ENCODE data around the gene IGSF5. TPM values are rescaled to one million over a fixed set of nuclear protein-coding genes. Genes with fewer than 3 reads are reported as not detected.

Gene IGSF5
- total RNA-seq, 1 donor from 2014 or later = 4.1 TPM

- ATAC-seq = no peak
- intact Hi-C loops (cut with micrococcal nuclease) = no loop called here
- no peak for DNase-seq
Measured at GRCh38 chr21:39803393-39803792, 58.4 kb downstream of the IGSF5 start.

DNA sequence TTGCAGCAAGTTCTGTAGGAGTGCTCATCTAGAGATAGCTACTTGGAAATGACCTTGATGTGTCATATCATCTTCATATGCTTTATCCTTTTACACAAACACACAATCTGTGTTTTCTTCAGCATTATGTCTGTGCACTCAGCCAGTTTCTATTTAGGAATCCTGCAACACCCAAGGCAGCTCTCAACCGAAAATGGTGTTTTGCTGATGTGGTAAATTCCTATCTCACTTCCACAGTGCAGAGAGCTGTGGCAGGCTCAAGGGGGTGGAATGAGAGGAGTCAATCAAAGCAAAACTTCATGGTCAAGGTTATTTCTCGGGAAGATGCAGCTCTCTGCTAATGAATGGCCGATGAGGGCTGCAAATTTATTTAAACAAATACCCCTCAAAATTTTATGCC is 59.3 kb downstream of the IGSF5 start:
- peak; percentile 66 for ATAC-seq
- no peak for DNase-seq
- intact Hi-C loops (cut with micrococcal nuclease) = no loop called here

GRCh38 chr21:39805983-39806382 is 61.0 kb downstream of the IGSF5 start:
- ATAC-seq = no peak
- no peak for DNase-seq
- intact Hi-C loops (cut with micrococcal nuclease) = no loop called here

GRCh38 chr21:39807738-39808137 is 62.8 kb downstream of the IGSF5 start:
- ATAC-seq = no peak
- no peak for DNase-seq
- intact Hi-C loops (cut with micrococcal nuclease) = no loop called here

- ATAC-seq (no peak), DNase-seq (no peak)
- intact Hi-C loops (cut with micrococcal nuclease) = no loop called here
Measured at GRCh38 chr21:39809936-39810335, 65.0 kb downstream of the IGSF5 start.

GRCh38 chr21:39812983-39813382 is 68.0 kb downstream of the IGSF5 start:
- intact Hi-C loops (cut with micrococcal nuclease) = no loop called here
- no peak for DNase-seq
- no peak for ATAC-seq

DNA sequence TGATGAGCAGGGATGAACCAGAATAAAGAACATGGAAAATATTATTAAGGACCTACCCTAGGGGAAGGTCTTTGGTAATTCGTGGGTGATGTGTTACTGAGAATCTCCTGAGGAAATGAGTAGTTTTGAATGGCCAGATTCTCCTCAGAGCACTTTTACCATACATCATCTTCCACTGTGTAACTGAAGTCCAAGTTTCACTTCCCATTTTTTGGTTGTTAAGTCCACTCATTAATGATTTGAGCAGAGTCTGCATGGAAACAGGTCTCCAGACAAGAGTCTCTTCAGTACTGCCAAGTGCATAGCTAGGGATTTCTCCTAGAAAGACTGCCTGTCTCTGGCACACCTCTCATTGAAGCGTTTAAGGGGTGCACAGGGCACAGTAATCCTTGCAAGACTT is 73.6 kb downstream of the IGSF5 start:
- intact Hi-C loops (cut with micrococcal nuclease) = no loop called here

GRCh38 chr21:39822042-39822441 is 77.1 kb downstream of the IGSF5 start:
- intact Hi-C loops (cut with micrococcal nuclease) = no loop called here
- DNase-seq (no peak), ATAC-seq (no peak)

More for the DNA sequence above, 73.6 kb downstream of the IGSF5 start:
- no peak for ATAC-seq
- no peak for DNase-seq

DNA sequence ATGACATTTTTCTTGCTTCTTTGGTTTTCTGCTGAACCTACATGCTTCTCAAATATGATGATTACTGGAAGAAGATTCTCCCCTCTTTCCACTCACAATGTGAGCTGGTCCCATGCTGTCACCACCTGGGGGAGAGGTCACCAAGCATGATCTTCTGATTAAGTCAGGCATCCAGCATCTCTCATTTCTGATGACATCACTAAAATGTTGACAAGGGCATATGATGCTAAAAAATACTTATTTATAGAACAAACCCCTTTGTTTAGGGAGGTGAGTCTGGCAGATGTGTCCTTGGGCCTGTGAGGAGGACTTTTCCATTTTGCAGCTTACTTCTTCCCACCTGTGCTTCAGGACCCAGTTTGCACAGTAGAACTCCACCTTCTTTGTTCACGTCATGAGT is 80.3 kb downstream of the IGSF5 start:
- ATAC-seq (no peak), DNase-seq (no peak)
- intact Hi-C loops (cut with micrococcal nuclease) = no loop called here

DNA sequence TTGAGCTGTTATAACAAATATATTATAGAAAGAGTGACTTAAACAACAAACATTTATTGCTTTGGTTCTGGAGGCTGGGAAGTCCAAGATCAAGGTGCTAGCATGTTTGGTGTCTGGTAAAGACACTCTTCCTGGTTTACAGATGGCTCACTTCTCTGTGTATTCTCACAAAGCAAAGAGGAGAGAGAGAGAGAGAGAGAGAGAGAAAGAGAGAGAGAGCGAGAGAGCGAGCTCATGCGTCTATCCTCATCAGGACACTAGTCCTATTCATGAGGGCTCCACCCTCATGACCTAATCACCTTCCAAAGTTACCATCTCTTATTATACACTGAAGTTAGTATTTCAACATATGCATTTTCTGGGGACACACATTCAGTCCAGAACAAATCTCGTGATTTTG is 89.6 kb downstream of the IGSF5 start:
- no peak for ATAC-seq
- intact Hi-C loops (cut with micrococcal nuclease) = no loop called here
- no peak for DNase-seq

DNA sequence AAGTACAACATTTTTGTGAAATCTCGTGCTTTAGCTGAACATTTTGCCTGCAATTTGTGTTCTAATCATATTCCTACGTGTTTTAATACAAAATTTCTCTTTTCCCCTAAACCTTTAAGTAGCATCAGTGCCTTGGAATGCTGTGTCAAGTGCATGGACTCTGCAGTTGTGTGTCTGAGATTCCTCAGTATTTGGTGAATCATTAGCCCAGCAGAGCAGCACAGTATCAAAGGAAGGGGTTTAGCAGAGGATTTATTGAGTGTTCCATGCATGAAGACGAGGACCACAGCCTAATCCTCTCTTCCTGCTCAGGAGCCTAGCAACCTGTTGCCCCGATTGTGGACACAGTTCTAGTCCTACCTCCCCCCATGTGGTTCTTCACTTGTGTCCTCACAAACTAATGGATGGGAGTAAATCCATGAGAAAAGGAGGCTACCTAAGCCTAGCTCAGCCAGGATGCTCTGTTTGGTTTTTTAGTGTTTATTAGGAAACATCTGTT is 92.9 kb downstream of the IGSF5 start:
- DNase-seq (no peak), ATAC-seq (no peak)
- intact Hi-C loops (cut with micrococcal nuclease) = no loop called here

DNA sequence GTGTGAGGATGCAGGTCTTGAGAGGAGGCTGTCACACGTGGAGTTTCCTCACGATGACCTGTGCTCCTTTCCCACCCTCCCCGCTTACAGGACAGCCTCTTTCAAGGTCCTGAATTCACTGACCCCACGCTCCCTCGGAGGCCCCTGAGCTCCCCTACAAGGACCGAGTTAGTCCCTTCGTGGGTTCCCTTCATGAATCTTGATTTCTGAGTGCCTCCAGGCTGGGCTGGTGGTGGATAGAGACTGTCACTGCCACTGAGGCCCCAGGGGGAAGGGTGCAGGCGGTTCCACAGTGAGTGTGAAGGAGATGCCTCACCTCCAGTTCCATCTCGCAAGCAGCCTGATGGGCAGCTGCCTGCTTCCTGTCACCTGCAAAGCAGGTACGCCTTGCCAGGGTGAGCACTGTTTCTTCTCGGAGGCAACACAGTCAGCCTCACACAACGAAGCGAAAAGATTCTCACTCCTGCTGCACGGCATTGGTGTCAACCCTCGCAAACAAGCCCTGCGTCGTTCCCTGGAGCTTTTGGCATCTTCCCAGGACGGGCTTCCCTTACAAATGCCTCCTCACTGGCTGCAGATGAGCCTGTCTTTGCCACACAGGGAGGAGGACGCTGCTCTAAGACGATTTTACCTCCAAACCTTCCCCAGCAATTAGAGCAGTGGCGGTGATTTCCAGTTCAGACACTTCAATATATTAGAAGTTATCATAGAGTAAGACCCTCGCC is 95.6 kb downstream of the IGSF5 start:
- intact Hi-C loops (cut with micrococcal nuclease) = no loop called here
- ATAC-seq (peak; percentile 48), DNase-seq (no peak)

DNA sequence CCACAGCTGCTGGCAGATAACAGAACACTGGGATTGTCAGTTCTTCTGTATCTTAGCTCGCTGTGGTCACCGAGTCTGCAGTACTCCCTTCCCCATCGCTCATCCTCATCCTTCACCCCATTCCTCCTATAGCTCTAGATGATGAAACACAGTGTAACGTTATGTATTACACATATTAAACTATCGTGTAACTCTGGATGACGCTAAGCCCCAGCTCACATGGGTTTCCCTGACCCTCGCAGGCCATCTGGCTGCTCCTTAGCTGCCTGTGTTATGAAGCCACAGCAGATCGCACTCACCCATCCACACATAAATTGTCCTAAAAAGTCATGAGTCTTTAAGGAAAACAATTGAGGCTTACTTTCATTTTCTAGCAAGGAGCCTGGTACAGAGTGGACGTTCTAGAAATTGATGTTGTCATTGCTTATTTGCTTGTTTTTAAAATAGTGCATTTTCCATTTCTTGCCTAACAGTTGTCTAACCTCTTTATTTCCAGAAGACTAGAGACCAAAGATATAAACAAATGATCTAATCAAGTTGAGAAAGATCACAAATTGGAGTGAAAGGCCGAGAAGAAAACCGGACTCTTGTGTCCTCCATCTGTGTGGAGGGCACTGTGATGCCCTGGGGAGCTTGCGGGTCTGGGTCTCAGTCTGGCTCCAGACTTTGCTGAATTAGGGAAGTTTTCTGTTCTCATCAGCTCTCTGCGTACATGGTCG is 97.9 kb downstream of the IGSF5 start:
- ATAC-seq = no peak
- DNase-seq = no peak
- intact Hi-C loops (cut with micrococcal nuclease) = no loop called here

- ATAC-seq (no peak), DNase-seq (no peak)
- intact Hi-C loops (cut with micrococcal nuclease) = no loop called here
Measured at GRCh38 chr21:39843483-39843882, 98.5 kb downstream of the IGSF5 start.

- no peak for ATAC-seq
- intact Hi-C loops (cut with micrococcal nuclease) = no loop called here
- DNase-seq = no peak
Measured at GRCh38 chr21:39843916-39844315, 98.9 kb downstream of the IGSF5 start.

- ATAC-seq = no peak
- DNase-seq = no peak
- intact Hi-C loops (cut with micrococcal nuclease) = no loop called here
Measured at GRCh38 chr21:39845571-39846130, 100.7 kb downstream of the IGSF5 start.

DNA sequence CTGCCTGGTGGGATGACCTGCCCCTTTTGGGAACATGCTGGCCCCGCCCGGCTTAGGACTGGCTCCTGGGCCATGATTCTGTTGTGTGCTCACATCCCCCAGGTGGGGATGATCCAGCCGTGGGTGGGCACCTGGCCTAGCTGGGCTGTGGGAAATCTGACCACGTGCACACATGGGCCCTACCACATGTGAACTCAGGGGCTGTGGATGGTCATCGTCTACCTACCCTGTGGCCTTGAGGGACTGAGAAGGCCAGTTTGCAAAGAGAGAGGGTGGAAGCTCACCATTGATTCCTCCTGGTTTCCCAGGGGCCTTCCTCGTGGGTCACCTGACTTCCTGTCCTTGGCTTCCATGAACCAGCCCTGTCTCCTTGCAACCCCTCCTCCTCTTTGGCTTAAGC is 102.9 kb downstream of the IGSF5 start:
- ATAC-seq (no peak), DNase-seq (no peak)
- intact Hi-C loops (cut with micrococcal nuclease) = no loop called here

GRCh38 chr21:39849014-39849655 is 104.2 kb downstream of the IGSF5 start:
- intact Hi-C loops (cut with micrococcal nuclease) = no loop called here
- ATAC-seq (no peak), DNase-seq (no peak)

- intact Hi-C loops (cut with micrococcal nuclease) = no loop called here
- DNase-seq = no peak
- peak; percentile 12 for ATAC-seq
Measured at GRCh38 chr21:39850333-39850732, 105.3 kb downstream of the IGSF5 start.

- no peak for DNase-seq
- no peak for ATAC-seq
- intact Hi-C loops (cut with micrococcal nuclease) = no loop called here
Measured at GRCh38 chr21:39851002-39851618, 106.1 kb downstream of the IGSF5 start.

All from left ventricle myocardium superior (tissue), 1 donor.